Keratinocyte (primary cell): ENCODE data around the gene TVP23C. TPM values are rescaled to one million over a fixed set of nuclear protein-coding genes. Genes with fewer than 3 reads are reported as not detected.
"Not testable (repeated sequence)": the region's sequence is repeated elsewhere in the genome, so short reads cannot be mapped to it uniquely, and the experiment has no call there.

Experiments used
- DNase-seq: peaks from one replicate; pipeline ENCODE4 v3.0.0-alpha.2; 2011; ENCODE audit warnings: low read depth, missing footprints, low spot score
- FAIRE-seq: peaks from 2 replicates; lab custom pipeline; 2011; peaks lifted over from hg19 to GRCh38; lab: Jason Lieb, UNC
- H2AFZ ChIP-seq: 2 replicates; pipeline ENCODE4 v1.6.0; 2012; ENCODE audit warnings: low read length, control low read depth, inconsistent platforms; ENCODE audit not compliant: control insufficient read depth
- H3K27ac ChIP-seq: 2 replicates; pipeline ENCODE4 v1.5.1; 2011; ENCODE audit warnings: low read length; ENCODE audit not compliant: control insufficient read depth, insufficient read depth
- H3K27me3 ChIP-seq: 3 replicates; pipeline ENCODE4 v1.6.0; 2011; ENCODE audit warnings: low read length; ENCODE audit not compliant: control insufficient read depth, insufficient read depth; ENCODE audit errors: extremely low read depth
- H3K36me3 ChIP-seq, 2 experiments: 2 replicates in 1 of 2; 3 replicates in 1 of 2; pipeline ENCODE4 v1.5.1; 2011; ENCODE audit warnings: low read length in 2 of 2, mild to moderate bottlenecking in 1 of 2; ENCODE audit not compliant: control insufficient read depth in 2 of 2, insufficient read depth in 2 of 2; ENCODE audit errors: extremely low read depth in 1 of 2
- H3K4me1 ChIP-seq: 3 replicates; pipeline ENCODE4 v1.5.1; 2011; ENCODE audit warnings: low read length; ENCODE audit not compliant: control insufficient read depth, insufficient read depth; ENCODE audit errors: extremely low read depth
- H3K4me2 ChIP-seq: 3 replicates; pipeline ENCODE4 v1.6.0; 2011; ENCODE audit warnings: low read depth, low read length; ENCODE audit not compliant: control insufficient read depth, insufficient read depth; ENCODE audit errors: extremely low read depth
- H3K4me3 ChIP-seq, 3 experiments: fragments of 200-600 bp in 1 of 3; sonication (generic) in 1 of 3; 2 replicates in 2 of 3; 3 replicates in 1 of 3; pipeline ENCODE4 v1.5.1; 2011 to 2016; ENCODE audit warnings: low read length in 3 of 3, mild to moderate bottlenecking in 3 of 3, control low read depth in 2 of 3, inconsistent platforms in 1 of 3, low read depth in 1 of 3, mixed read lengths in 1 of 3, mixed run types in 1 of 3, moderate library complexity in 1 of 3; ENCODE audit not compliant: control insufficient read depth in 2 of 3, insufficient read depth in 2 of 3; ENCODE audit errors: extremely low read depth in 1 of 3
- H3K79me2 ChIP-seq: 2 replicates; pipeline ENCODE4 v1.6.0; 2012; ENCODE audit warnings: low read length; ENCODE audit not compliant: control insufficient read depth, insufficient read depth
- H3K9ac ChIP-seq: 3 replicates; pipeline ENCODE4 v1.6.0; 2011; ENCODE audit warnings: low read length; ENCODE audit not compliant: control insufficient read depth, insufficient read depth; ENCODE audit errors: extremely low read depth
- H3K9me1 ChIP-seq: 3 replicates; pipeline ENCODE4 v1.6.0; 2011; ENCODE audit warnings: low read length; ENCODE audit not compliant: control insufficient read depth, insufficient read depth; ENCODE audit errors: extremely low read depth
- H3K9me3 ChIP-seq: 2 replicates; pipeline ENCODE4 v1.5.1; 2012; ENCODE audit warnings: low read depth, low read length; ENCODE audit not compliant: control insufficient read depth
- H4K20me1 ChIP-seq: 3 replicates; pipeline ENCODE4 v1.6.0; 2011; ENCODE audit warnings: low read length; ENCODE audit not compliant: control insufficient read depth, insufficient read depth; ENCODE audit errors: extremely low read depth
- dilution Hi-C: fragments of 300-500 bp; cut with MboI; formaldehyde crosslinking; loops from one replicate; pipeline ENCODE4 v1.7.0; 2020; ENCODE audit warnings: low sequenced_read_pairs; ENCODE audit not compliant: extremely low pct_ligation_motif_present
- polyA plus RNA-seq, 5 experiments: library from polyadenylated mRNA; depleted of rRNA in 3 of 5; stranded (reverse) in 3 of 5; stranded (forward) in 1 of 5; unstranded in 1 of 5; fragments of >200 nt; gene quantifications; 1 replicate in 1 of 5; 2 replicates in 3 of 5; 3 replicates in 1 of 5; pipeline versions ENCODE4 v1.2.1 to v1.2.3, GENCODE V29; 2011 to 2012; ENCODE audit warnings: missing spikeins in 2 of 5, low read depth in 1 of 5, low replicate concordance in 1 of 5

TVP23C gene
- polyA plus RNA-seq, 1 donor (not counting 4 experiments of a cell fraction or from before 2014, with no cell fraction given), result 5.7 TPM

GRCh38 chr17:15557334-15557832, 5.9 kb downstream of the TVP23C start:
- H3K27me3 ChIP-seq, H3K9ac ChIP-seq, H2AFZ ChIP-seq, H3K4me3 ChIP-seq, H3K36me3 ChIP-seq, H3K4me2 ChIP-seq, H3K4me1 ChIP-seq, FAIRE-seq, H3K79me2 ChIP-seq, H3K9me1 ChIP-seq, H3K27ac ChIP-seq, DNase-seq, dilution Hi-C loops, H3K9me3 ChIP-seq, H4K20me1 ChIP-seq: not testable (repeated sequence)

DNA sequence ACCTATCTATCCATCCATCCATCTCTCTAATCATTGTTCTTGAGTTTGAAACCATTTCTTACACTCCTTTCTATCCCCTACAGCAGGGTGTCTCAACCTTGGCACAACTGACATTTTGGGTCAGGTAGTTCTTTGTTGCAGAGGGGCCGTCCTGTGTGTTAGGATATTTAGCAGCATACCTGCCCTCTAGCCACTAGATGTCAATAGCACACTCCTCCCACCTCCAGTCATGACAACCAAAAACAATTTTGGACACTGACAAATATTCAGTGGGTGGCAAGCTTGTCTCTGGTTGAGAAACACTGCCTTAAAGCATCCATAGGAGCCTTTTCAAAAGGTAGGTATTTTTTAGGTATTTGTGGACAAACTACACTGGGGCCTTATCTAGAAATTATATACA, 10.4 kb downstream of the TVP23C start:
- H3K9me1 ChIP-seq, H3K4me3 ChIP-seq, H3K4me1 ChIP-seq, H4K20me1 ChIP-seq, H2AFZ ChIP-seq, H3K36me3 ChIP-seq, H3K9me3 ChIP-seq, DNase-seq, H3K4me2 ChIP-seq, H3K27me3 ChIP-seq, H3K27ac ChIP-seq, dilution Hi-C loops, H3K9ac ChIP-seq, H3K79me2 ChIP-seq: not testable (repeated sequence)
- peak; percentile 76 for FAIRE-seq

- H3K9me1 ChIP-seq, H3K27ac ChIP-seq, DNase-seq, H4K20me1 ChIP-seq, FAIRE-seq, H2AFZ ChIP-seq, H3K4me3 ChIP-seq, H3K36me3 ChIP-seq, H3K79me2 ChIP-seq, H3K9me3 ChIP-seq, H3K4me2 ChIP-seq, dilution Hi-C loops, H3K4me1 ChIP-seq, H3K9ac ChIP-seq, H3K27me3 ChIP-seq: not testable (repeated sequence)
Observed at GRCh38 chr17:15549552-15549951, 13.7 kb downstream of the TVP23C start.

GRCh38 chr17:15546604-15547003, 16.7 kb downstream of the TVP23C start:
- H3K9me1 ChIP-seq, H3K27me3 ChIP-seq, H3K4me2 ChIP-seq, H2AFZ ChIP-seq, H4K20me1 ChIP-seq, H3K79me2 ChIP-seq, H3K36me3 ChIP-seq, H3K4me1 ChIP-seq, dilution Hi-C loops, DNase-seq, H3K9ac ChIP-seq, H3K27ac ChIP-seq, H3K9me3 ChIP-seq, H3K4me3 ChIP-seq: not testable (repeated sequence)
- peak; percentile 51 for FAIRE-seq

DNA sequence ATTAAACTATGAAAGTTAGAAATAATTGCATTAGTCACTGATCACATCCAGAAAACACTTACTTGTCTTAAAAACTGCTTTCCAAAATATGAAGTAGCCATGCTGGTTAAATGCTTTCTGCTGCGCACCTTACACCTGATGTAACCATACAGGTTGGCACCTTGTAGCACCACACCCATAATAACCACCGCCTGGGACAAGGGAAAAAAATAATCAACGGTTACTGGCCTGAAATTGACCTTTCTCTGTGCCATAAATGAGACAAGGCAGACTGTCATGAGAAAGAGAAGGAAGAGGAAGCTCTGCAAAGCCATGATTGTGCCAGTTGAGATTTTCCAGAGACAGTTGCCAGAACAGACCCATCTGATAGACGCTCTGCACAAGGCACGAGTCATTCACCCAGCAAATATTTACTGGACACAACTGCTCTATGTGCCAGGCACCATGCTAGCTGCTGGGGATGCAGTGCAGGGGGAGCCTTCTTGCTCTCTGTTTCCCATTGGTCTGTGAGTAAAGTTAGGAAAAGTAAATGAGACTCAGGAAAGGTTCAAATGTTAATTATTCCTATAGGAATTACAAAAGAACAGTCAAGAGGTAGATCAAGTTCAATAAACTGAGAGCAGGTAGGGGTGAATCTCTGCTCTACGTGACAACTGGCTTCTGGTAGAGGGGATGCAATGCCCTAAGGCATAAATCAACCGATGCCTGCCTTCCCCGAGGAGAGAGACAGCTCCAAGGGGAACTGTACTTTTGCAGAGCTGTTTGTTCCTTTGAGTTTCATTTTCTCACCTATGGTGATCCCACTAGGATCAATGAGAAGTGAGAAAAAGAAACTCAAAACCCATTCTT, 22.7 kb downstream of the TVP23C start:
- dilution Hi-C loops, H3K27me3 ChIP-seq, H2AFZ ChIP-seq, H3K4me1 ChIP-seq, H3K79me2 ChIP-seq, H3K27ac ChIP-seq, H3K9me3 ChIP-seq, H3K4me2 ChIP-seq, DNase-seq, H3K9ac ChIP-seq, H3K9me1 ChIP-seq, H4K20me1 ChIP-seq, H3K4me3 ChIP-seq, H3K36me3 ChIP-seq, FAIRE-seq: not testable (repeated sequence)
